ENCODE data around the gene CCDC50. TPM values are rescaled to one million over a fixed set of nuclear protein-coding genes. Genes with fewer than 3 reads are reported as not detected.
A peak's percentile ranks its signal among the peaks of the same experiment; 100 is the strongest.

CCDC50 gene
- total and polyA plus RNA-seq, 10 of the 15 experiments (the other 5 are each of a cell fraction or from before 2014, with no cell fraction given), result 46.7 to 150 (median 125) TPM

DNA sequence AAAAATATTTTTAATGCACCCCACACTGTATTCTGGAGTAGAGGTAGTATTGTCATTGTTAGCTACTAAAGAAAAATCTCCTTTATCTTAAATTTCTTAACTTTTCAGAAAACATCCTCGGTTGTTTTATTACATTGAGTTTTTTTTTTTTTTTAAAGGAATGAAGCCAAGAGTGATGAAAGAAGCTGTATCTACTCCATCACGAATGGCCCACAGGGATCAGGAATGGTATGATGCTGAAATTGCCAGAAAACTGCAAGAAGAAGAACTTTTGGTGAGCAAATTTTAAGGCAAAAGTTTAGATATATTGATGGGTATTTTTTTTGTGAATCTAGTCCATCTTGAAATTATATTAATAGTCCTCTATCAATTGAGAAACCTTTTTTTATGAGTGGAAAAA is 50.8 kb downstream of the CCDC50 start (continued):
- TF ChIP-seq, protein P1, sequence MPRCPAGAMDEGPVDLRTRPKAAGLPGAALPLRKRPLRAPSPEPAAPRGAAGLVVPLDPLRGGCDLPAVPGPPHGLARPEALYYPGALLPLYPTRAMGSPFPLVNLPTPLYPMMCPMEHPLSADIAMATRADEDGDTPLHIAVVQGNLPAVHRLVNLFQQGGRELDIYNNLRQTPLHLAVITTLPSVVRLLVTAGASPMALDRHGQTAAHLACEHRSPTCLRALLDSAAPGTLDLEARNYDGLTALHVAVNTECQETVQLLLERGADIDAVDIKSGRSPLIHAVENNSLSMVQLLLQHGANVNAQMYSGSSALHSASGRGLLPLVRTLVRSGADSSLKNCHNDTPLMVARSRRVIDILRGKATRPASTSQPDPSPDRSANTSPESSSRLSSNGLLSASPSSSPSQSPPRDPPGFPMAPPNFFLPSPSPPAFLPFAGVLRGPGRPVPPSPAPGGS (IDR thresholded peaks at IDR 0.05; ENCODE audit: borderline replicate concordance, insufficient read depth, low read depth, low read length, poor library complexity, severe bottlenecking), result no peak

DNA sequence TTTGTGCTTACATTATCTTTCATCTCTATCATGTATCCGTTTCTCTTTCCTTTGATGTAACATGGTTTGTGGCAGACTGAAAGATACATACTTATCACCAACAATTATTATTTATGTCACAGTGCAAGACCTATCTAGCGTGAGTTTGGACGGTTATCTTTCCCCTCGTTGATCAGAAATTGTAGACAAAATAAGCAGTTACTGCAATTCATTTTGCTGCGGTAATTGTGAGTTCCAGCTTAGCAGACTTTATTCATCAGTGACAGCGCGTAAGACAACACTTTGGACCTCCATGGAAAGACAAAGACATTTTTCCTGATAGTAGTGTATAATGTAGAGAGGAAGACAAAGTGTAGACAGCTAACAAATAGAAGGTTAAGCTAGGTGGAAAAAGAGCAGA is 52.1 kb downstream of the CCDC50 start:
- H2AFZ ChIP-seq (ENCODE audit: control insufficient read depth, low read depth, low read length), result no peak overlapping the region
- ChIA-PET SMC1A (ENCODE audit: uncharacterized antibody, unreplicated experiment) (interaction anchor here (1.0 to 5.2 kb wide), 11 partner anchors 10 to 245 kb away, joined by 3 to 33 read pairs (median 7); no protein-coding TSS in a partner anchor), RAD21 (ENCODE audit: unreplicated experiment) (interaction anchor here (0.9 to 2.6 kb wide), 9 partner anchors 12 to 146 kb away, joined by 3 to 14 read pairs (median 3); no protein-coding TSS in a partner anchor), CTCF (interaction anchor here (0.6 to 2.3 kb wide), 4 partner anchors 10 to 118 kb away, joined by 3 to 8 read pairs (median 4); no protein-coding TSS in a partner anchor), POLR2A (interaction anchor here (1.5 to 1.7 kb wide), 2 partner anchors 14 to 97 kb away, joined by 3 to 4 read pairs; no protein-coding TSS in a partner anchor)
- no peak overlapping the region for H3K4me2 ChIP-seq (ENCODE audit: control insufficient read depth, insufficient read depth)
- intact Hi-C loops (cut with micrococcal nuclease; ENCODE audit: unreplicated experiment), result no loop called here
- H3K9ac ChIP-seq (ENCODE audit: control insufficient read depth, insufficient read depth, low read length), result no peak overlapping the region
- peaks cover 19% of the 10 kb centered on the region for H3K4me1 ChIP-seq (ENCODE audit: control insufficient read depth, insufficient read depth, low read length)
- no peaks in the 10 kb centered on the region for H3K27me3 ChIP-seq (replicated peaks in 1 of 2; ENCODE audit: control insufficient read depth in 2 of 2, insufficient read depth in 2 of 2, low read length in 1 of 2)
- FAIRE-seq (peak; percentile 80), DNase-seq (ENCODE audit: low read depth, low spot score) (no peak), ATAC-seq (no peak)
- no peaks in the 10 kb centered on the region for H4K20me1 ChIP-seq (ENCODE audit: control insufficient read depth, insufficient read depth)
- H3K36me3 ChIP-seq (ENCODE audit: control insufficient read depth in 2 of 2, insufficient read depth in 2 of 2, low read length in 1 of 2), result peaks cover 5 to 28% of the 10 kb centered on the region in 2 experiments
- H3K27ac ChIP-seq (ENCODE audit: control insufficient read depth, insufficient read depth), result no peak overlapping the region
- WGBS (ENCODE audit: insufficient coverage, insufficient replicate concordance, low lambda C conversion rate, missing lambda C conversion rate), result 98% methylated on average over 7 of the region's 7 CpGs
- no TSS peak for BruUV-seq (replicated peaks)
- no peaks in the 10 kb centered on the region for H3K9me3 ChIP-seq (replicated peaks; ENCODE audit: control insufficient read depth, insufficient read depth, low read length)
- in situ Hi-C loops (cut with MboI), result no loop called here
- no peaks in the 10 kb centered on the region for H3K79me2 ChIP-seq (ENCODE audit: control insufficient read depth, insufficient read depth, low read length)
- TF ChIP-seq WRNIP1 (IDR thresholded peaks at IDR 0.05; ENCODE audit: borderline replicate concordance, low read depth, low read length) (no peak), MYB (IDR thresholded peaks at IDR 0.05; ENCODE audit: borderline replicate concordance, low read depth, low read length) (no peak), CBX5 (IDR thresholded peaks at IDR 0.05; ENCODE audit: low read depth) (no peak), DPF2 (IDR thresholded peaks at IDR 0.05) (no peak), SP1 (IDR thresholded peaks at IDR 0.05; ENCODE audit: low read depth, low read length) (no peak)
- H3K4me3 ChIP-seq, result no peak overlapping the region

Measured in GM12878 (cell line).